ENCODE data around the gene FRAT2.

Gene FRAT2, protein sequence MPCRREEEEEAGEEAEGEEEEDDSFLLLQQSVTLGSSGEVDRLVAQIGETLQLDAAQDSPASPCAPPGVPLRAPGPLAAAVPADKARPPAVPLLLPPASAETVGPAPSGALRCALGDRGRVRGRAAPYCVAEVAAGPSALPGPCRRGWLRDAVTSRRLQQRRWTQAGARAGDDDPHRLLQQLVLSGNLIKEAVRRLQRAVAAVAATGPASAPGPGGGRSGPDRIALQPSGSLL

DNA sequence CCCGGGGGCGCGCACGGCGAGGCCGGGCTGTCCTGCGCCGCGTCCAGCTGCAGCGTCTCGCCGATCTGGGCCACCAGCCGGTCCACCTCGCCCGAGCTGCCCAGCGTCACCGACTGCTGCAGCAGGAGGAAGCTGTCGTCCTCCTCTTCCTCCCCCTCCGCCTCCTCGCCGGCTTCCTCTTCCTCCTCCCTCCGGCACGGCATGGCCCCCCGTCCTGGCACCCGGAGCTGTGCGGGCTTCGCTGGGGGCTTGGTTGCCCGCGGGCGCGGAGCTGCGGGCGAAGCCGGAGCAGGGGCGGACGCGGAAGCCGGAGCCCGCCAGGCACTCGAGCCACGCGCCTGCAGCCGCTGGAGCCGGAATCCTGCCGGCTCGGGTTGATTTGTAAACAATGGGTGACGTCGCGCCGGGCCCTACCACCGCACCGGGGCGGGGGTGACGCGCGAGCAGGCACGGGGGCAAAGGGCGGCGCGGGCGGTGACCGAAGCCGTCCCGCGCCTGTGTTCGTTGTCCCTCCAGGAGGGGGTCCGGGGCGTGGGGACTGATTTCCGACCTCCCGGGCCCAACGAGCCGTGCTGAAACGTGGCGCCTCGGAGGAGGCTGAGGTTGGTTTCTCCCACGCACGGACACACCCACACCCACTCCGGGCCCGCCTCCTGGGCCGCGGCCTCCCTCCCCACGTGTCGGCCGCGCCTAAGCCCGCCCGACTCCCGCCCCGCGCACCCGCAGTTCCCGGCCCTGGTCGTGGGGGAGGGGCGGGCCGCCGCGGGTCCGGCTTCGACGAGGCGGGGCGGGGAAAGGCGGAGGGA lies at the start of gene FRAT2:
FRAT2 (minus strand) TSS at position 360 of the 806 bp plus-strand sequence; CDS start at position 203, 157 bp downstream.
- no peaks in the 10 kb centered on the region for H3K36me3 ChIP-seq (ENCODE audit: insufficient read depth, insufficient read length, low read length)
- peak within 1 kb of the TSS; percentile 88 for H3K4me3 ChIP-seq (ENCODE audit: insufficient read length, low read depth)
- TF ChIP-seq ZNF274 (IDR thresholded peaks at IDR 0.05; ENCODE audit: low read depth, low read length) (no peak), SUZ12 (IDR thresholded peaks at IDR 0.05; ENCODE audit: extremely low read depth, insufficient read depth, insufficient read length) (no peak), YY1 (IDR thresholded peaks at IDR 0.05; ENCODE audit: insufficient read depth, insufficient read length) (no peak)
- DNase-seq (ENCODE audit: low read depth, low spot score), result peak; percentile 66
- no peaks in the 10 kb centered on the region for H3K9me3 ChIP-seq (ENCODE audit: insufficient read depth, low read length)
- H3K9ac ChIP-seq (ENCODE audit: insufficient read length, low read depth), result peak within 1 kb of the TSS; percentile 96
- H3K4me1 ChIP-seq (ENCODE audit: insufficient read depth, insufficient read length), result no peaks in the 10 kb centered on the region
- no peaks in the 10 kb centered on the region for H3K27me3 ChIP-seq (ENCODE audit: insufficient read depth, insufficient read length)

DNA sequence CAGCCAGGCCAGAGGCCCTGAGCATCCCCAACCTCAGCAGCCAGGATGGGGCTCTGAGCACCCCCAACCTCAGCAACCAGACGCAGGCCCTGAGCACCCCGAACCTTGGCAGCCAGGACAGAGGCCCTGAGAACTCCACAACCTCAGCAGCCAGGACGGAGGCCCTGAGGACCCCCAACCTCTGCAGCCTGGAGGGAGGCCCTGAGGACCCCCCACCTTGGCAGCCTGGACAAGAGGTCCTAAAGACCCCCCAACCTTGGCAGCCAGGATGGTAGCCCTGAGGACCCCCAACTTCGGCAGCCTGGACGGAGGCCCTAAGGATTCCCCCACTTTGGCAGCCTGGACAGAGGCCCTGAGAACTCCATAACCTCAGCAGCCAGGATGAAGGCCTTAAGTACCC lies 49.6 kb upstream of the FRAT2 start:
- Histone ChIP-seq H3K4me1 (ENCODE audit: insufficient read depth, insufficient read length) (peaks cover 3% of the 10 kb centered on the region), H3K27me3 (ENCODE audit: insufficient read depth, insufficient read length) (no peaks in the 10 kb centered on the region), H3K4me3 (ENCODE audit: insufficient read length, low read depth) (no peak overlapping the region), H3K36me3 (ENCODE audit: insufficient read depth, insufficient read length, low read length) (peaks cover 79% of the 10 kb centered on the region), H3K9ac (ENCODE audit: insufficient read length, low read depth) (no peak overlapping the region), H3K9me3 (ENCODE audit: insufficient read depth, low read length) (no peaks in the 10 kb centered on the region)
- TF ChIP-seq YY1 (IDR thresholded peaks at IDR 0.05; ENCODE audit: insufficient read depth, insufficient read length) (no peak), SUZ12 (IDR thresholded peaks at IDR 0.05; ENCODE audit: extremely low read depth, insufficient read depth, insufficient read length) (no peak), ZNF274 (IDR thresholded peaks at IDR 0.05; ENCODE audit: low read depth, low read length) (no peak)
- DNase-seq (ENCODE audit: low read depth, low spot score), result no peak

DNA sequence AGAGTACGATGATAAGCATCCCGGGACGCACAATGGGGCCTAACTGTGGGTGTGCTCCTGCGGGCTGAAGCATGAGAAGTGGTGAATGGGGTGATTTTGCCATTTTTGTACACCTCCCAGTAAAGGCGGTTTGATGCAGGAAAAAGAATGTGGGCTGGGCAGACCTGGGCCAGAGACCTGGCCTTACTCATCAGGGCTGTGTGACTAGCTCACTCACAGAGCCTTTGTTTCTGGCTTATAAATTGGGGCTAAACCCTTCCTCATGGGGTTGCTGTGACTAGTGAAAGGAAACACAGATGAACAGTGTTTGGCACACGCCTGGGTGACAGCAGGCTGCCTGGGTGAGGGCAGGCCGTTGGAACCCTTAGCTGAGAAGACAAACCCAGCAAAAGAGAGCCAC lies 48.6 kb upstream of the FRAT2 start:
- peaks cover 77% of the 10 kb centered on the region for H3K36me3 ChIP-seq (ENCODE audit: insufficient read depth, insufficient read length, low read length)
- TF ChIP-seq YY1 (IDR thresholded peaks at IDR 0.05; ENCODE audit: insufficient read depth, insufficient read length), result no peak
- TF ChIP-seq SUZ12 (IDR thresholded peaks at IDR 0.05; ENCODE audit: extremely low read depth, insufficient read depth, insufficient read length), result no peak
- no peak for TF ChIP-seq ZNF274 (IDR thresholded peaks at IDR 0.05; ENCODE audit: low read depth, low read length)
- DNase-seq (ENCODE audit: low read depth, low spot score), result no peak
- no peaks in the 10 kb centered on the region for H3K9me3 ChIP-seq (ENCODE audit: insufficient read depth, low read length)
- H3K4me3 ChIP-seq (ENCODE audit: insufficient read length, low read depth), result no peak overlapping the region
- no peaks in the 10 kb centered on the region for H3K27me3 ChIP-seq (ENCODE audit: insufficient read depth, insufficient read length)
- H3K9ac ChIP-seq (ENCODE audit: insufficient read length, low read depth), result no peak overlapping the region
- peaks cover 5% of the 10 kb centered on the region for H3K4me1 ChIP-seq (ENCODE audit: insufficient read depth, insufficient read length)

DNA sequence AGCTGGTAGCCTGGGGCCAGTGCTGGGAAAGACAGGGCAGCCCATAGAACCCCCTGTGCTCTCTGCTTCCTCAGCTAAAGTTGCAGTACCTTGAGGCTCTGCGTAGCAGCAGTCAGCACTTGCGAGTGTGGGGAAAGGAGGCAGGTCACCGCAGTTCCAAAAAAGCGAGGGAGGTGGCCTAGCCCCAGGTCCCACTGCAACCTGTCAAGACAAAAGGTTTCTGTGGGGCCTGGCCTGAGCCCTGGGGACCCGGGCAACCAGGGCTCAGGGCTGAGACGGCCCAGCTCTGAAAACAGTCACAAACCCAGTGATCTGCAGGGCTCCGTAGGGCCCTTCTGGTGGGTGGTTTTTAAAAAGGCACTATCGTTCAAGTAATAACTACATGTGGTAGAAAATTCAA lies 47.1 kb upstream of the FRAT2 start:
- TF ChIP-seq ZNF274 (IDR thresholded peaks at IDR 0.05; ENCODE audit: low read depth, low read length) (no peak), SUZ12 (IDR thresholded peaks at IDR 0.05; ENCODE audit: extremely low read depth, insufficient read depth, insufficient read length) (no peak), YY1 (IDR thresholded peaks at IDR 0.05; ENCODE audit: insufficient read depth, insufficient read length) (no peak)
- H3K4me1 ChIP-seq (ENCODE audit: insufficient read depth, insufficient read length), result peaks cover 5% of the 10 kb centered on the region
- no peak overlapping the region for H3K4me3 ChIP-seq (ENCODE audit: insufficient read length, low read depth)
- no peak overlapping the region for H3K9ac ChIP-seq (ENCODE audit: insufficient read length, low read depth)
- peaks cover 78% of the 10 kb centered on the region for H3K36me3 ChIP-seq (ENCODE audit: insufficient read depth, insufficient read length, low read length)
- no peak for DNase-seq (ENCODE audit: low read depth, low spot score)
- no peaks in the 10 kb centered on the region for H3K27me3 ChIP-seq (ENCODE audit: insufficient read depth, insufficient read length)
- no peaks in the 10 kb centered on the region for H3K9me3 ChIP-seq (ENCODE audit: insufficient read depth, low read length)

DNA sequence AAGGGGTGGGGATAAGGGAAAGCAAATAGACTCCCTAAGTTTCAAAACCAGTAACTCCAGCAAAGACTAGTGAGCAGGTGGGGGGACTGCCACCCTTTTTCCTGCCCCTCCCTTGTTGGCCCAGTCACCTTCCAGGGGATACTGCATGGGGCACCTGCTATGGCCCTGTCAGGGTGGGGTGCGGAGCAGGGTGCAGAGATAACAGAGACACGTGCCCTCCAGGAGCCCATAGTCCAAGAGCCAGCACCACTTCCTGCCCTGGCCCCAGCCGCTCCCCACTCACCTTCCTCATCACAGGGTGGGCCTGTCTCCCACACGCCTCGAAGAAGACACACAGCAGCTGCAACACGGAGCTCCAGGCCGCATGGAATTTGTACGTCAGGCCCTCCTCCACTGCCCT lies 46.0 kb upstream of the FRAT2 start:
- no peak for DNase-seq (ENCODE audit: low read depth, low spot score)
- Histone ChIP-seq H3K9ac (ENCODE audit: insufficient read length, low read depth) (no peak overlapping the region), H3K27me3 (ENCODE audit: insufficient read depth, insufficient read length) (no peaks in the 10 kb centered on the region), H3K36me3 (ENCODE audit: insufficient read depth, insufficient read length, low read length) (peaks cover 77% of the 10 kb centered on the region), H3K4me1 (ENCODE audit: insufficient read depth, insufficient read length) (peaks cover 4% of the 10 kb centered on the region), H3K9me3 (ENCODE audit: insufficient read depth, low read length) (no peaks in the 10 kb centered on the region), H3K4me3 (ENCODE audit: insufficient read length, low read depth) (no peak overlapping the region)
- TF ChIP-seq SUZ12 (IDR thresholded peaks at IDR 0.05; ENCODE audit: extremely low read depth, insufficient read depth, insufficient read length) (no peak), ZNF274 (IDR thresholded peaks at IDR 0.05; ENCODE audit: low read depth, low read length) (no peak), YY1 (IDR thresholded peaks at IDR 0.05; ENCODE audit: insufficient read depth, insufficient read length) (no peak)

DNA sequence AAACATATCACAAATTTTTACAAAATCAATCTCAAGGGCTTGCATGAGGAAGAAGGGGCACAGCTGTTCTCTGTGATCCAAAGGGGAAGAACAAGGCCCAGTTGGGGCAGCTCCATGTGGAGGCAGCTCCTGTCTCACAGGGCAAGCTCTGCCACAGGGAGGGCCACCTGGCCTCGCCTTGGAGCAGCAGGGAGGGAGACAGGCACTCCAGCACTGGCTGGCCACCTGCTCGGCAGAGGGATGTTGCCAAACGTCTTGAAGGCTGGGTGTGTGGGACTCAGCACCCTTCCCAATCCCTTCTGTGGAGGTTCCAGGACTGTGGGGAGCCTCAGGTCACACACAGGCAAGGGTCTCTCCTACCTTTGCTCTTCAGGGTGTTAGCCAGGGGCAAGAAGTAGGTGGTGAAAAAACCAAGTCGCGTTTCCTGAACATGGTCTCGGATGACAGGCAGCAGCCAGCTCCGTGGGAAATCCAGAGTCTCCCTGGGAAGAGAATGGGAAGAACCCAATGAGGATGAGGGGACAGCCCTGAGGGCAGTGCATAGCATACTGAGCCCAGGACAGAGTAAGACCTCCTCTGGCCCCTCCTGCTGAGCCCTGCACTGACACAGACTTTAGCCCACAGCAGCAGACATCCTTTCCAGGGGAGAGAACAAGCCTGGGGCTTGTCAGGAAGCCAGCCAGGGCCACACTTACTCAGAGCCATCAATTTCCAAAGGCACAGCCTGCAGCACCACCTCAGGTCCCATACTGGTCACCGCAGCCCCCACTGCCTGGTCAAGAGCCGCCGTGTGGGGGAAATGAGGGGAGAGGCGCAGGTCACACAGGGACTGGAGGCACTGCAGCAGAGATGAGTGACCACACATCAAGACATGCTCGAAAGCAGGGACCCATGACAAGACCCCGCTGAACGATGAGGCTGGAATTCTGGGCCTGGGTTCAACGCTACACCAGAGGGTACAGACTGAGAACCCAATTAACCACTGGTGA lies 44.7 kb upstream of the FRAT2 start:
- Histone ChIP-seq H3K9me3 (ENCODE audit: insufficient read depth, low read length) (no peaks in the 10 kb centered on the region), H3K4me3 (ENCODE audit: insufficient read length, low read depth) (no peak overlapping the region), H3K9ac (ENCODE audit: insufficient read length, low read depth) (peak overlapping the region; percentile 32), H3K36me3 (ENCODE audit: insufficient read depth, insufficient read length, low read length) (peaks cover 64% of the 10 kb centered on the region), H3K4me1 (ENCODE audit: insufficient read depth, insufficient read length) (peaks cover 4% of the 10 kb centered on the region), H3K27me3 (ENCODE audit: insufficient read depth, insufficient read length) (no peaks in the 10 kb centered on the region)
- TF ChIP-seq YY1 (IDR thresholded peaks at IDR 0.05; ENCODE audit: insufficient read depth, insufficient read length) (no peak), ZNF274 (IDR thresholded peaks at IDR 0.05; ENCODE audit: low read depth, low read length) (no peak), SUZ12 (IDR thresholded peaks at IDR 0.05; ENCODE audit: extremely low read depth, insufficient read depth, insufficient read length) (no peak)
- no peak for DNase-seq (ENCODE audit: low read depth, low spot score)
